Neural progenitor cell (in vitro differentiated cells): Measurements from ENCODE around the gene CRIP1. TPM values are rescaled to one million over a fixed set of nuclear protein-coding genes. Genes with fewer than 3 reads are reported as not detected.
A peak's percentile ranks its signal among the peaks of the same experiment; 100 is the strongest.

ENCODE experiments used
- DNase-seq: peaks from one replicate; pipeline ENCODE4 v3.0.0-alpha.2; 2016; ENCODE audit warnings: low spot score
- H2AFZ ChIP-seq: fragments of 200-600 bp; sonication (generic); replicated peaks from 2 replicates; pipeline ENCODE4 v1.6.1; 2016; ENCODE audit warnings: antibody characterized with exemption
- H3F3A ChIP-seq: fragments of 200-600 bp; sonication (generic); 2 replicates; pipeline ENCODE4 v1.6.1; 2016; ENCODE audit warnings: antibody characterized with exemption, low read depth
- H3K27ac ChIP-seq: fragments of 200-600 bp; sonication (generic); 2 replicates; pipeline ENCODE4 v1.5.1; 2016; ENCODE audit warnings: mild to moderate bottlenecking
- H3K27me3 ChIP-seq: fragments of 200-600 bp; sonication (generic); 2 replicates; pipeline ENCODE4 v1.6.1; 2016; ENCODE audit warnings: mild to moderate bottlenecking, moderate library complexity
- H3K36me3 ChIP-seq: fragments of 200-600 bp; sonication (generic); 2 replicates; pipeline ENCODE4 v1.5.1; 2016
- H3K4me1 ChIP-seq: fragments of 200-600 bp; sonication (generic); 2 replicates; pipeline ENCODE4 v1.6.1; 2016; ENCODE audit warnings: mixed run types
- H3K4me2 ChIP-seq: fragments of 200-600 bp; sonication (generic); 2 replicates; pipeline ENCODE4 v1.6.1; 2016
- H3K4me3 ChIP-seq: fragments of 200-600 bp; sonication (generic); 2 replicates; pipeline ENCODE4 v1.5.1; 2016
- H3K79me2 ChIP-seq: fragments of 200-600 bp; sonication (generic); 2 replicates; pipeline ENCODE4 v1.6.1; 2016; ENCODE audit warnings: low read depth
- H3K9ac ChIP-seq: fragments of 200-600 bp; sonication (generic); 2 replicates; pipeline ENCODE4 v1.6.1; 2016
- H3K9me3 ChIP-seq: fragments of 200-600 bp; sonication (generic); 2 replicates; pipeline ENCODE4 v1.5.1; 2016; ENCODE audit warnings: low read depth
- H4K20me1 ChIP-seq: fragments of 200-600 bp; sonication (generic); 2 replicates; pipeline ENCODE4 v1.6.1; 2016; ENCODE audit warnings: low read depth
- H3K27ac Mint-ChIP-seq: 3 replicates; pipeline ENCODE4 v1.8.0; 2021; ENCODE audit warnings: mixed read lengths
- H3K27me3 Mint-ChIP-seq: 2 replicates; pipeline ENCODE4 v1.8.0; 2022; ENCODE audit warnings: low read depth, mild to moderate bottlenecking, inconsistent platforms, moderate library complexity, mixed read lengths; ENCODE audit not compliant: insufficient read depth
- H3K36me3 Mint-ChIP-seq: 3 replicates; pipeline ENCODE4 v1.8.0; 2021; ENCODE audit warnings: mixed read lengths
- H3K4me1 Mint-ChIP-seq: 3 replicates; pipeline ENCODE4 v1.8.0; 2021; ENCODE audit warnings: mixed read lengths
- H3K4me3 Mint-ChIP-seq: 3 replicates; pipeline ENCODE4 v1.8.0; 2021; ENCODE audit warnings: mild to moderate bottlenecking, moderate library complexity, mixed read lengths
- H3K9me3 Mint-ChIP-seq: 3 replicates; pipeline ENCODE4 v1.8.0; 2020; ENCODE audit warnings: mixed read lengths
- CTCF ChIP-seq: fragments of 200-600 bp; sonication (generic); IDR thresholded peaks from 2 replicates; pipeline ENCODE4 v1.5.1; 2017; ENCODE audit warnings: antibody characterized with exemption, mild to moderate bottlenecking
- EZH2 ChIP-seq: fragments of 200-600 bp; sonication (generic); IDR thresholded peaks from 2 replicates; pipeline ENCODE4 v1.6.1; 2017; ENCODE audit warnings: antibody characterized with exemption, mild to moderate bottlenecking, moderate library complexity
- EZH2phosphoT487 ChIP-seq: fragments of 200-600 bp; sonication (generic); IDR thresholded peaks from 2 replicates; pipeline ENCODE4 v1.6.1; 2017; ENCODE audit warnings: antibody characterized with exemption
- total RNA-seq: library from RNA; depleted of rRNA; stranded (reverse); fragments of >200 nt; gene quantifications from 2 replicates; pipeline ENCODE4 v1.2.3, GENCODE V29; 2015; ENCODE audit warnings: low replicate concordance

The CRIP1 gene
- total RNA-seq, 1 donor from 2014 or later: not detected

DNA sequence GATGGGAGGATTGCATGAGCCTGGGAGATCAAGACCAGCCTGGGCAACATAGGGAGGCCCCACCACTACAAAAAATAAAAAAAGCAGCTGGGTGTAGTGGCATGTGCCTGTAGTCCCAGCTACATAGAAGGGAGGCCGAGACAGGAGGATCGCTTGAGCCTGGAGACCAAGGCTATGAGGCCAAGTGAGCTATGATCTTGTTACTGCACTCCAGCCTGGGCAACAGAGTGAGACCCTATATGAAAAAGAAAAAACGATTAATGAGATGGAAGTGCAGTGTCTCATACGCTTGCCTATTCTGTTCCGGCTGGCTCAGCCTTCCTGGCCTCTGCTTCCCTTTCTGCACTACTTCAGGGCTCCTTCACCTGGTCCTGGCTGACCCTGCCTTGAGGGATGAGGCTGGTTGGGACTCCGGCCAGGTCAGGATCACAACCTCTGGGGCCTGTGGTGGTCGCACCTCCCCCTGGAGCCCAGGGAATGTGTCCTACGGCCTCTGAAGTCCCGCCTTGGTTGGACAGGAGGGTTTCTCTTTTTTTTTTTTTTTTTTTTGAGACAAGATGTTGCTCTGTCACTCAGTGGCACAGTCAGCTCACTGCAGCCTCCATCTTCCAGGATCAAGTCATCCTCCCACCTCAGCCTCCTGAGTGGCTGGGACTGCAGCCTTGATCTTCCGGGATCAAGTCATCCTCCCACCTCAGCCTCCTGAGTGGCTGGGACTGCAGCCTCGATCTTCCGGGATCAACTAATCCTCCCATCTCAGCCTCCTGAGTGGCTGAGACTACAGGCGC lies 15.0 kb downstream of the CRIP1 start:
- DNase-seq: no peak
- Histone ChIP-seq H3K9me3 (no peaks in the 10 kb centered on the region), H3K36me3 (no peaks in the 10 kb centered on the region), H2AFZ (no peak overlapping the region), H3K27me3 (no peaks in the 10 kb centered on the region), H3K27ac (no peak overlapping the region), H3K4me3 (no peak overlapping the region), H3K4me1 (no peaks in the 10 kb centered on the region), H3K9ac (no peak overlapping the region), H3K4me2 (no peak overlapping the region), H4K20me1 (no peaks in the 10 kb centered on the region), H3K79me2 (no peaks in the 10 kb centered on the region), H3F3A (peaks cover 5% of the 10 kb centered on the region)
- TF ChIP-seq CTCF: no peak
- no peak for TF ChIP-seq EZH2phosphoT487
- no peak for TF ChIP-seq EZH2
- Mint-ChIP-seq H3K27me3 (peaks cover 9% of the 10 kb centered on the region), H3K4me1 (peaks cover 15% of the 10 kb centered on the region), H3K9me3 (no peaks in the 10 kb centered on the region), H3K4me3 (no peak overlapping the region), H3K36me3 (no peaks in the 10 kb centered on the region), H3K27ac (no peak overlapping the region)

DNA sequence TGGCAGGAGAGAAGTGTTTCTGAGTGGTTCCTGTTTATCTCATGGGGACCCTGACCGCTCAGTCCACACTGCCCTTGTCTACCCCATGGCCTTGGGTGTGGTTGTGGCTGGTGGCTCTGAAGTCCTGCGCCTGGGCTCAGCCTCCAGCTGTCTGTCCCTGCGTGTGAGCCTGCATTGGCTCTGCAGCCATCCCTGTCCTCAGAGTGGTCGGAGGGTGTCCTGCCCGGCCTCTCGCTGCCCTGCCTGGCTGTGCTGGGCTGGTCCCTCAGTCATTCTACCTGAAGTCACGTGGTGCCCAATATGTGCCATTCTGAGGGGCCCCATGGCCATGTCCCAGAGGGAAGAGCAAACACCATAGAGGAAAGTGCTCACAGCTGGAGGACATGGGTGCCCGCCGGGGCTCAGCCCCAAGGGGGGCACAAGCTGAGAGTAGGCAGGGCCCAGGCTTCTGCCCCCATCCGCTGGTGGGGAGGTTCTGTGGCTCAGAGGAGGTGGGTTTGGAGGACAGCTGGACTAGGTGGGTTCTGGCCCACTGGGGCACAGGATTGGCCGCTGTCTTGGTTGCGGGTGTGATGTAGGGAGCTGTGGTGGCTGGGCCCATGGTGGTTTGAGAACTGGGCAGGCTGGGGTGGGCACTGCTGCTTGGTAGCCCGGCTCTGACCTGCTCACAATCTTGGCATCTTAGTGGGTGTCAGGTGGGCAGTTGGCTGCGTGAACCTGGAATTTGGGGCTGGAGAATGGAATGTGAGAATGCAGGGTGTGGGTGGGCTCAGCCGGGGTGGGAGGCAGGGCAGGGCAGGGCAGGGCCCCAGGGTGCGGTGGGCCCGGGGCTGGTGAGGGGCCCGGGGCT lies 16.0 kb downstream of the CRIP1 start:
- H4K20me1 ChIP-seq: no peaks in the 10 kb centered on the region
- no peak overlapping the region for H3K4me2 ChIP-seq
- peaks cover 9% of the 10 kb centered on the region for H3K27me3 Mint-ChIP-seq
- no peak overlapping the region for H3K4me3 Mint-ChIP-seq
- no peaks in the 10 kb centered on the region for H3K36me3 ChIP-seq
- peaks cover 2% of the 10 kb centered on the region for H3K27me3 ChIP-seq
- no peaks in the 10 kb centered on the region for H3K4me1 ChIP-seq
- H3K79me2 ChIP-seq: no peaks in the 10 kb centered on the region
- H3K27ac Mint-ChIP-seq: peak overlapping the region; percentile 82
- H3K9ac ChIP-seq: no peak overlapping the region
- DNase-seq: no peak
- TF ChIP-seq CTCF: no peak
- no peak for TF ChIP-seq EZH2
- TF ChIP-seq EZH2phosphoT487: no peak
- H3K36me3 Mint-ChIP-seq: no peaks in the 10 kb centered on the region
- H3K4me1 Mint-ChIP-seq: peaks cover 15% of the 10 kb centered on the region
- H3K27ac ChIP-seq: no peak overlapping the region
- H3K9me3 ChIP-seq: no peaks in the 10 kb centered on the region
- H3K4me3 ChIP-seq: no peak overlapping the region
- H2AFZ ChIP-seq: no peak overlapping the region
- H3F3A ChIP-seq: peaks cover 5% of the 10 kb centered on the region
- H3K9me3 Mint-ChIP-seq: no peaks in the 10 kb centered on the region

GRCh38 chr14:105503296-105503640 lies 16.6 kb downstream of the CRIP1 start:
- no peak for DNase-seq
- TF ChIP-seq EZH2phosphoT487 (no peak), CTCF (no peak), EZH2 (no peak)
- H3K4me1 ChIP-seq: no peaks in the 10 kb centered on the region
- H3K27me3 Mint-ChIP-seq: peaks cover 9% of the 10 kb centered on the region
- no peaks in the 10 kb centered on the region for H3K36me3 ChIP-seq
- H3K4me1 Mint-ChIP-seq: peaks cover 14% of the 10 kb centered on the region
- H2AFZ ChIP-seq: no peak overlapping the region
- no peak overlapping the region for H3K27ac Mint-ChIP-seq
- H3K4me3 Mint-ChIP-seq: no peak overlapping the region
- H3K9me3 ChIP-seq: no peaks in the 10 kb centered on the region
- no peaks in the 10 kb centered on the region for H4K20me1 ChIP-seq
- no peaks in the 10 kb centered on the region for H3K9me3 Mint-ChIP-seq
- H3K36me3 Mint-ChIP-seq: no peaks in the 10 kb centered on the region
- no peak overlapping the region for H3K4me3 ChIP-seq
- no peak overlapping the region for H3K9ac ChIP-seq
- H3K4me2 ChIP-seq: no peak overlapping the region
- H3K27me3 ChIP-seq: peaks cover 8% of the 10 kb centered on the region
- peaks cover 5% of the 10 kb centered on the region for H3F3A ChIP-seq
- no peaks in the 10 kb centered on the region for H3K79me2 ChIP-seq
- no peak overlapping the region for H3K27ac ChIP-seq
